Astrocyte of the spinal cord (primary cell): ENCODE data around the gene CLDN6.

Experiments
- DNase-seq: peaks from one replicate; pipeline ENCODE4 v3.0.0; 2011; ENCODE audit warnings: low read depth, low spot score
- H3K4me3 ChIP-seq: 2 replicates; pipeline ENCODE4 v1.5.1; 2011; ENCODE audit warnings: low read depth, mild to moderate bottlenecking, low read length, moderate library complexity
- CTCF ChIP-seq: IDR thresholded peaks from 2 replicates; pipeline ENCODE4 v1.5.1; 2012; ENCODE audit warnings: low read depth, mild to moderate bottlenecking, low read length, inconsistent platforms
- in situ Hi-C: cut with HindIII; loops from 2 replicates; pipeline ENCODE4 v1.10.0; 2017; ENCODE audit warnings: low sequenced_read_pairs

CLDN6 gene

GRCh38 chr16:2999929-3000328, 18.1 kb downstream of the CLDN6 start:
- no peak overlapping the region for H3K4me3 ChIP-seq
- in situ Hi-C loops: no loop called here
- no peak for TF ChIP-seq CTCF
- DNase-seq: no peak

GRCh38 chr16:2996298-2996697, 21.7 kb downstream of the CLDN6 start:
- H3K4me3 ChIP-seq: no peak overlapping the region
- in situ Hi-C loops: no loop called here
- TF ChIP-seq CTCF: no peak
- no peak for DNase-seq

GRCh38 chr16:2992383-2993081, 25.5 kb downstream of the CLDN6 start:
- no peak for TF ChIP-seq CTCF
- in situ Hi-C loops: no loop called here
- no peak for DNase-seq
- H3K4me3 ChIP-seq: no peak overlapping the region

GRCh38 chr16:2991566-2992261, 26.3 kb downstream of the CLDN6 start:
- in situ Hi-C loops: no loop called here
- no peak for DNase-seq
- no peak for TF ChIP-seq CTCF
- H3K4me3 ChIP-seq: no peak overlapping the region

- in situ Hi-C loops: no loop called here
- DNase-seq: no peak
- no peak for TF ChIP-seq CTCF
- H3K4me3 ChIP-seq: no peak overlapping the region
These were observed 27.1 kb downstream of the CLDN6 start for GRCh38 chr16:2990891-2991290.

GRCh38 chr16:2988590-2989099, 29.3 kb downstream of the CLDN6 start:
- no peak for DNase-seq
- H3K4me3 ChIP-seq: no peak overlapping the region
- TF ChIP-seq CTCF: no peak
- in situ Hi-C loops: no loop called here
